NCI-H1436 treated with DMSO at 0.1 percent for 48 hours (cell line): ENCODE measurements around the gene NBPF3.

ENCODE experiments used
- DNase-seq: peaks from one replicate; lab custom pipeline; 2025; lab: John Stamatoyannopoulos, UW

The NBPF3 gene

GRCh38 chr1:21495225-21495820 lies 55.4 kb downstream of the NBPF3 start:
- DNase-seq = no peak

- no peak for DNase-seq
These were observed 56.1 kb downstream of the NBPF3 start for GRCh38 chr1:21496063-21496462.

- no peak for DNase-seq
These were observed 56.9 kb downstream of the NBPF3 start for GRCh38 chr1:21496886-21497285.

- DNase-seq = no peak
These were observed 57.6 kb downstream of the NBPF3 start for GRCh38 chr1:21497466-21498061.

- no peak for DNase-seq
These were observed 59.5 kb downstream of the NBPF3 start for GRCh38 chr1:21499283-21499950.

GRCh38 chr1:21503706-21504377 lies 63.9 kb downstream of the NBPF3 start:
- no peak for DNase-seq

GRCh38 chr1:21506804-21507203 lies 66.9 kb downstream of the NBPF3 start:
- DNase-seq = no peak

- DNase-seq = no peak
These were observed 67.8 kb downstream of the NBPF3 start for GRCh38 chr1:21507511-21508270.

- DNase-seq = no peak
These were observed 68.8 kb downstream of the NBPF3 start for GRCh38 chr1:21508580-21509350.

GRCh38 chr1:21509351-21510112 lies 69.6 kb downstream of the NBPF3 start, which contains the start of gene ALPL:
ALPL (plus strand) TSS chr1:21509423; CDS start chr1:21554082, 44,659 bp downstream.
- DNase-seq = no peak

GRCh38 chr1:21510113-21510493 lies 70.2 kb downstream of the NBPF3 start:
- DNase-seq = no peak

- no peak for DNase-seq
These were observed 71.1 kb downstream of the NBPF3 start for GRCh38 chr1:21510885-21511578.

GRCh38 chr1:21511579-21512522 lies 71.9 kb downstream of the NBPF3 start:
- no peak for DNase-seq

GRCh38 chr1:21514245-21514644 lies 74.3 kb downstream of the NBPF3 start:
- DNase-seq = no peak

- DNase-seq = no peak
These were observed 77.2 kb downstream of the NBPF3 start for GRCh38 chr1:21517161-21517589.

- no peak for DNase-seq
These were observed 77.9 kb downstream of the NBPF3 start for GRCh38 chr1:21517660-21518480.

GRCh38 chr1:21518774-21519455 lies 79.0 kb downstream of the NBPF3 start:
- DNase-seq = no peak
